ENCODE results near the gene EEF2K. TPM values are rescaled to one million over a fixed set of nuclear protein-coding genes. Genes with fewer than 3 reads are reported as not detected.

EEF2K gene
- total RNA-seq, 5 donors from 2014 or later (not counting 1 experiment from before 2014, with no cell fraction given), result 15.5 to 21.5 (median 21.0) TPM

DNA sequence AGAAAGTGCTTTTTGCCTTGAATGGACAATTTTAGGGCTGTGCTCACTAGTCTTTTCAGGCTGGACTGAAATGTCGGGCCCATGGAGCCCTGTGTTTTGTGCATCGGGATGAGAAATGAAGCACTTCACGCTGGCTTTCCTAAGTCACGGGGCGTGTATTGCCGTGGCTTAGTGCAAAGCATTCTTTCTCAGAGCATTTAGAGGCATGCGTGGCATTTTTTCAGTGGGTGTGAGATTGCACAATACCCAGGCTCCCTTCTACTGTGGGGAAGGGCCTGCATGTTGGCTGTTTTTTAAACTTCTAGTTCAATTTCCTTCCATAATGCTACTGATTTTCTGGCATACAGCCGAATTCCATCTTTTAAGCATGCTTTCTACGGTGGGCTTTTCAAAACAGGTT, 78.6 kb downstream of the EEF2K start:
- H3K27ac Mint-ChIP-seq, result peak overlapping the region in 1 of 2 donors; percentile 34
- ChIA-PET CTCF (no interaction called here), POLR2A (no interaction called here)

DNA sequence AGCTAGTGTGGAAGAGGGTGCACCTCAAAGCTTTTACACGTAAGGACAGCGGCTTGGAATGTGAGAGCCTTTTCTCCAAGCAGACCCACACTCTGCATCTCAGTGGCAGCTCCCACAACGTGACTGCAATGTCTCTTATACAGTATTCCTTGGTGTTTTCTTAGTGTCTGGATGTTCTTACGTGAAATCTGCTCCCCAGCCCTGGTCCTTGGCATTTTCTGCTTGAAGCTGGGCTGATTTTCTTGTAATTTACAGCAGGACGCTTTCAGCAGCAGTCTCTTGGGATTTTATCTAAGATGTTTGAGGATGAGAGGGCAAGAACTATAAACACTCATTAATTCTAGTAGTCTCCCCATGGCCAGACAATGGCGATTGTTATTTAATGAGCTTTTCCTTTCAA, 79.0 kb downstream of the EEF2K start:
- Mint-ChIP-seq H3K36me3 (peaks cover 30% of the 10 kb centered on the region), H3K4me3 (no peak overlapping the region), H3K4me1 (no peaks in the 10 kb centered on the region), H3K27ac (peak overlapping the region in 1 of 2 donors; percentile 22), H3K9me3 (no peaks in the 10 kb centered on the region), H3K27me3 (no peaks in the 10 kb centered on the region)
- ATAC-seq (replicated peaks in 1 of 4), result no peak
- 100% methylated on average over 1 of the region's 6 CpGs for WGBS (ENCODE audit: insufficient coverage)
- H3K9me3 ChIP-seq, result no peaks in the 10 kb centered on the region
- peaks cover 5 to 28% of the 10 kb centered on the region in 2 donors for H3K36me3 ChIP-seq (ENCODE audit: control insufficient read depth in 2 of 2, extremely low read depth in 1 of 2, insufficient read depth in 1 of 2, low read length in 1 of 2)
- no peak overlapping the region for H3K4me3 ChIP-seq (ENCODE audit: control insufficient read depth in 1 of 2, extremely low read depth in 1 of 2, low read length in 1 of 2)
- no peak for DNase-seq
- H3K27me3 ChIP-seq (replicated peaks in 1 of 2; ENCODE audit: control insufficient read depth in 2 of 2, extremely low read depth in 1 of 2, insufficient read depth in 2 of 2, low read length in 1 of 2), result no peaks in the 10 kb centered on the region
- H3K4me1 ChIP-seq (ENCODE audit: control insufficient read depth in 1 of 2, extremely low read depth in 1 of 2, insufficient read depth in 2 of 2, low read length in 2 of 2), result no peaks in the 10 kb centered on the region
- H3K27ac ChIP-seq (ENCODE audit: low read length), result no peak overlapping the region
- ChIA-PET POLR2A (no interaction called here), CTCF (no interaction called here)

More for the DNA sequence above, 78.6 kb downstream of the EEF2K start:
- 100% methylated on average over 1 of the region's 9 CpGs for WGBS (ENCODE audit: insufficient coverage)
- no peaks in the 10 kb centered on the region for H3K27me3 Mint-ChIP-seq
- no peaks in the 10 kb centered on the region for H3K9me3 Mint-ChIP-seq
- H3K4me3 ChIP-seq (ENCODE audit: control insufficient read depth in 1 of 2, extremely low read depth in 1 of 2, low read length in 1 of 2), result no peak overlapping the region
- H3K27ac ChIP-seq (ENCODE audit: low read length), result no peak overlapping the region
- no peak overlapping the region for H3K4me3 Mint-ChIP-seq
- H3K4me1 ChIP-seq (ENCODE audit: control insufficient read depth in 1 of 2, extremely low read depth in 1 of 2, insufficient read depth in 2 of 2, low read length in 2 of 2), result no peaks in the 10 kb centered on the region
- peaks cover 5 to 29% of the 10 kb centered on the region in 2 donors for H3K36me3 ChIP-seq (ENCODE audit: control insufficient read depth in 2 of 2, extremely low read depth in 1 of 2, insufficient read depth in 1 of 2, low read length in 1 of 2)
- peaks cover 30% of the 10 kb centered on the region for H3K36me3 Mint-ChIP-seq
- no peaks in the 10 kb centered on the region for H3K4me1 Mint-ChIP-seq
- no peaks in the 10 kb centered on the region for H3K9me3 ChIP-seq
- ATAC-seq (replicated peaks in 1 of 4) (no peak), DNase-seq (no peak)
- no peaks in the 10 kb centered on the region for H3K27me3 ChIP-seq (replicated peaks in 1 of 2; ENCODE audit: control insufficient read depth in 2 of 2, extremely low read depth in 1 of 2, insufficient read depth in 2 of 2, low read length in 1 of 2)

GRCh38 chr16:22291020-22291419, 84.9 kb downstream of the EEF2K start:
- no CpG with 5 or more reads among the region's 5 CpGs for WGBS (ENCODE audit: insufficient coverage)
- H3K27ac Mint-ChIP-seq, result no peak overlapping the region
- H3K27me3 Mint-ChIP-seq, result no peaks in the 10 kb centered on the region
- Histone ChIP-seq H3K27me3 (replicated peaks in 1 of 2; ENCODE audit: control insufficient read depth in 2 of 2, extremely low read depth in 1 of 2, insufficient read depth in 2 of 2, low read length in 1 of 2) (peaks cover 0 to 5% of the 10 kb centered on the region in 2 experiments), H3K27ac (ENCODE audit: low read length) (no peak overlapping the region), H3K4me1 (ENCODE audit: control insufficient read depth in 1 of 2, extremely low read depth in 1 of 2, insufficient read depth in 2 of 2, low read length in 2 of 2) (peaks cover 0 to under 1% of the 10 kb centered on the region in 2 experiments), H3K4me3 (ENCODE audit: control insufficient read depth in 1 of 2, extremely low read depth in 1 of 2, low read length in 1 of 2) (no peak overlapping the region), H3K36me3 (ENCODE audit: control insufficient read depth in 2 of 2, extremely low read depth in 1 of 2, insufficient read depth in 1 of 2, low read length in 1 of 2) (no peaks in the 10 kb centered on the region), H3K9me3 (no peaks in the 10 kb centered on the region)
- DNase-seq (no peak), ATAC-seq (replicated peaks in 1 of 4) (no peak)
- H3K4me1 Mint-ChIP-seq, result peaks cover under 1 to 1% (median 1%) of the 10 kb centered on the region in 3 donors
- no peaks in the 10 kb centered on the region for H3K9me3 Mint-ChIP-seq
- ChIA-PET POLR2A (no interaction called here), CTCF (no interaction called here)
- no peaks in the 10 kb centered on the region for H3K36me3 Mint-ChIP-seq
- no peak overlapping the region for H3K4me3 Mint-ChIP-seq

- POLR2A ChIA-PET, result no interaction called here
- Mint-ChIP-seq H3K4me3 (no peak overlapping the region), H3K27ac (no peak overlapping the region), H3K4me1 (peaks cover 8 to 10% (median 9%) of the 10 kb centered on the region in 3 donors), H3K36me3 (no peaks in the 10 kb centered on the region), H3K9me3 (no peaks in the 10 kb centered on the region), H3K27me3 (peaks cover 0 to 1% of the 10 kb centered on the region in 2 donors)
- Histone ChIP-seq H3K4me3 (ENCODE audit: control insufficient read depth in 1 of 2, extremely low read depth in 1 of 2, low read length in 1 of 2) (no peak overlapping the region), H3K27me3 (replicated peaks in 1 of 2; ENCODE audit: control insufficient read depth in 2 of 2, extremely low read depth in 1 of 2, insufficient read depth in 2 of 2, low read length in 1 of 2) (peaks cover 0 to 5% of the 10 kb centered on the region in 2 experiments), H3K4me1 (ENCODE audit: control insufficient read depth in 1 of 2, extremely low read depth in 1 of 2, insufficient read depth in 2 of 2, low read length in 2 of 2) (peaks cover 0 to 9% of the 10 kb centered on the region in 2 experiments), H3K36me3 (ENCODE audit: control insufficient read depth in 2 of 2, extremely low read depth in 1 of 2, insufficient read depth in 1 of 2, low read length in 1 of 2) (no peaks in the 10 kb centered on the region), H3K27ac (ENCODE audit: low read length) (no peak overlapping the region), H3K9me3 (no peaks in the 10 kb centered on the region)
- DNase-seq (no peak), ATAC-seq (replicated peaks in 1 of 4) (no peak)
- CTCF ChIA-PET, result interaction anchor here in 1 of 2 donors (0.6 to 0.7 kb wide), 2 partner anchors 86 to 93 kb away, joined by 3 to 4 read pairs; partner anchors contain the start of gene EEF2K
- 100% methylated on average over 2 of the region's 4 CpGs for WGBS (ENCODE audit: insufficient coverage)
These were observed 85.8 kb downstream of the EEF2K start for GRCh38 chr16:22291860-22292318.

DNA sequence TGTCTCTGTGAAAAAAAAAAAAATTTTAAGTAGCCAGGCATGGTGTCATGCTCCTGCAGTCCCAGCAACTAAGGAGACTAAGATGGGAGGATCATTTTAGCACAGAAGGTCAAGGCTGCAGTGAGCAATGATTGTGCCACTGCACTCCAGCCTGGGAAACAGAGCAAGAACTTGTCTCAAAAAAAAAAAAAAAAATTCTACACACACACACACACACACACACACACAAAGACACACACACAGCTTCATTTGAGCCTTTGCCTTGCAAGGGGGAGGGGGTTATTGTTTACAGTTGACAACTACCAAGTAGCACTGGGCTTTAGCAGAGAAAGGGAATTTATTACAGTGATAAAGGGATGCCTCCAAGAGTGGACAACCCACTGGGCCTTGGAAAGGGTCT, 86.2 kb downstream of the EEF2K start:
- Histone ChIP-seq H3K4me1 (ENCODE audit: control insufficient read depth in 1 of 2, extremely low read depth in 1 of 2, insufficient read depth in 2 of 2, low read length in 2 of 2) (peaks cover 0 to 9% of the 10 kb centered on the region in 2 experiments), H3K4me3 (ENCODE audit: control insufficient read depth in 1 of 2, extremely low read depth in 1 of 2, low read length in 1 of 2) (no peak overlapping the region), H3K27me3 (replicated peaks in 1 of 2; ENCODE audit: control insufficient read depth in 2 of 2, extremely low read depth in 1 of 2, insufficient read depth in 2 of 2, low read length in 1 of 2) (peaks cover 0 to 5% of the 10 kb centered on the region in 2 experiments), H3K9me3 (no peaks in the 10 kb centered on the region), H3K27ac (ENCODE audit: low read length) (no peak overlapping the region), H3K36me3 (ENCODE audit: control insufficient read depth in 2 of 2, extremely low read depth in 1 of 2, insufficient read depth in 1 of 2, low read length in 1 of 2) (no peaks in the 10 kb centered on the region)
- POLR2A ChIA-PET, result no interaction called here
- DNase-seq, result no peak
- H3K27ac Mint-ChIP-seq, result no peak overlapping the region
- CTCF ChIA-PET, result interaction anchor here (0.6 to 0.7 kb wide), 3 partner anchors 86 to 686 kb away, joined by 3 to 4 read pairs (median 3); partner anchors contain the start of gene EEF2K (in 1 of the 2)
- H3K9me3 Mint-ChIP-seq, result no peaks in the 10 kb centered on the region
- ATAC-seq (replicated peaks in 1 of 4), result no peak
- H3K36me3 Mint-ChIP-seq, result no peaks in the 10 kb centered on the region
- H3K4me3 Mint-ChIP-seq, result no peak overlapping the region
- H3K27me3 Mint-ChIP-seq, result peaks cover 0 to 4% of the 10 kb centered on the region in 2 donors
- H3K4me1 Mint-ChIP-seq, result peaks cover 9 to 13% (median 11%) of the 10 kb centered on the region in 3 donors

DNA sequence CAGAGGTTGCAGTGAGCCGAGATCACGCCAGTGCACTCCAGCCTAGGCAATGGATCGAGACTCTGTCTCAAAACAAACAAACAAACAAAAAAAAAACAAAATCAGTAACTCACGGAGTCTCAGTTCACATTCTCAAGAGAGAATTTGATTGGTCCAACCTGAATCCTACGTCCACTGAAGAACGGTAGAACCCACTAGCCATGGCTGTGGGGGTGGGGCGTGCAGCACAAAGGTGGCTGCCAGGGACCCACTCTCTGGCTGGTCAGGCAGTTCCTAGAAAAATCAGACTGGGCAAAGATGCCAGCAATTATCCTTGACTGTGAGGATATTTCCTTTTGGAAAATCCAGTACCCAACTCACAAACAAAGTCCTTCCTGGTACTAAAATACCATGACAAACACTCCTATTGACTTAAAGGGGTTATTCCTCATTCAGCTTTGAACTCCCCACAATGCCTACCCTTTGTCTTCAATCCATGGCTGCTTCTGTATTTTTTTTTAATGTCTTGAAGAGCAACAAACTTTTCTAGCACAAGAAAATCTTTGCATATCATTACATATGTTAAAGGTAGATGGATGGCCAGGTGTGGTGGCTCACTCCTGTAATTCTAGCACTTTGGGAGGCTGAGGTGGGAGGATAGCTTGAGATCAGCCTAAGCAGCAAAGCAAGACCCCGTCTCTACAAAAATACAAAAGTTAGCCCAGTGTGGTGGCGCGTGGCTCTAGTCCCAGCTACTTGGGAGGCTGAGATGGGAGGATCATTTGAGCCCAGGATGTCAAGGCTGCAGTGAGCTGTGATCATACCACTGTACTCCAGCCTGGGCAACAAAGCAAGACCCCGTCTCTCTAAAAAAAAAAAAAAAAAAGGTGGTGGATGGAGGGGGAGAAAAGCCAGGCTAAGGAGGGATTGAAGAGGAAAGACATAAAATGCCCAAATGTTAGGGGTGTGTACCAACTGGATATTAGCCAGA, 87.3 kb downstream of the EEF2K start:
- Histone ChIP-seq H3K9me3 (no peaks in the 10 kb centered on the region), H3K27me3 (replicated peaks in 1 of 2; ENCODE audit: control insufficient read depth in 2 of 2, extremely low read depth in 1 of 2, insufficient read depth in 2 of 2, low read length in 1 of 2) (peaks cover 0 to 5% of the 10 kb centered on the region in 2 experiments), H3K4me1 (ENCODE audit: control insufficient read depth in 1 of 2, extremely low read depth in 1 of 2, insufficient read depth in 2 of 2, low read length in 2 of 2) (peaks cover 2 to 19% of the 10 kb centered on the region in 2 experiments), H3K27ac (ENCODE audit: low read length) (no peak overlapping the region), H3K36me3 (ENCODE audit: control insufficient read depth in 2 of 2, extremely low read depth in 1 of 2, insufficient read depth in 1 of 2, low read length in 1 of 2) (no peaks in the 10 kb centered on the region), H3K4me3 (ENCODE audit: control insufficient read depth in 1 of 2, extremely low read depth in 1 of 2, low read length in 1 of 2) (no peak overlapping the region)
- ATAC-seq (replicated peaks in 1 of 4) (no peak), DNase-seq (no peak)
- ChIA-PET CTCF (interaction anchor here in 1 of 2 donors (0.7 kb wide), 1 partner anchor 688 kb away, joined by 3 read pairs; no protein-coding TSS in a partner anchor), POLR2A (no interaction called here)
- H3K4me1 Mint-ChIP-seq, result peaks cover 14 to 16% (median 15%) of the 10 kb centered on the region in 3 donors
- no peak overlapping the region for H3K27ac Mint-ChIP-seq
- H3K4me3 Mint-ChIP-seq, result no peak overlapping the region
- peaks cover 0 to 4% of the 10 kb centered on the region in 2 donors for H3K27me3 Mint-ChIP-seq
- no peaks in the 10 kb centered on the region for H3K36me3 Mint-ChIP-seq
- no peaks in the 10 kb centered on the region for H3K9me3 Mint-ChIP-seq
- 96% methylated on average over 6 of the region's 11 CpGs for WGBS (ENCODE audit: insufficient coverage)
